Umbilical cord (tissue), 2 donors: ENCODE data around the gene FLRT2. TPM values are rescaled to one million over a fixed set of nuclear protein-coding genes. Genes with fewer than 3 reads are reported as not detected.

Experiments used
- DNase-seq: peaks from one replicate; pipeline ENCODE4 v3.0.0-alpha.2; 2015; ENCODE audit warnings: low spot score
- total RNA-seq: library from RNA; depleted of rRNA; stranded (reverse); fragments of >200 nt; gene quantifications from one replicate; pipeline ENCODE4 v1.2.3, GENCODE V29; 2014; ENCODE audit warnings: low replicate concordance; ENCODE audit not compliant: insufficient read depth

FLRT2 gene
- total RNA-seq, 1 donor from 2014 or later = 59.2 TPM

DNA sequence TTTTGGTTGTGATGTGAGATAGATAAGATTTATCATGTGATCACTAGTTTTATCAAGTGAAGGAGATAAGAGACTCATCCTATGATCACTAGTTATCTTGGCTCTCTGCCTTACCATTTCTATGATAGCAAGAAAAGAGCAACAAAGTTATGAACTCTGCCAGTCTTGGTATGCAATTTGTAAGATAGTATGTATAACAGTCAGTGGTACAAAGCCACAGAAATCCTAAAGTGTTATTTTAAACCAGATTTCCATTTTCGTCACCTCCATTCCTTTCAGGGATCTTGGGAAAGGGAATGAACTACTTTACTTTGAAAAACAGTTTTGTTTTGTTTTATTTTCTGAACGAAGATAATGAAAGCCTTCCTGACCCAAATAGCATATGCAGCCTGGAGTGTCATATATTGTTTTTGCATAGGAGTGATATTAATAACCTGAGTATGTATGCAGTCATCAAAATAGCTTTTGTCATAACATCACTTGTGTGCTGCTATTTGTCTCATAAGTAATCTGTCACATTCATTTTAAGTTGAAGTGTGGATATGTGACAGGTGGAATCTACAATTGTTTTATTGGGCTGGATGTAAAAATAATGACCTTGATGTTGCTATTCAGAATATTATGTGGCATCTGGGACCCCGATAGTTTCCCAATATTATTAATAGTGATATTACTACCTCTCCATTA lies 35.0 kb downstream of the FLRT2 start:
- no peak for DNase-seq

DNA sequence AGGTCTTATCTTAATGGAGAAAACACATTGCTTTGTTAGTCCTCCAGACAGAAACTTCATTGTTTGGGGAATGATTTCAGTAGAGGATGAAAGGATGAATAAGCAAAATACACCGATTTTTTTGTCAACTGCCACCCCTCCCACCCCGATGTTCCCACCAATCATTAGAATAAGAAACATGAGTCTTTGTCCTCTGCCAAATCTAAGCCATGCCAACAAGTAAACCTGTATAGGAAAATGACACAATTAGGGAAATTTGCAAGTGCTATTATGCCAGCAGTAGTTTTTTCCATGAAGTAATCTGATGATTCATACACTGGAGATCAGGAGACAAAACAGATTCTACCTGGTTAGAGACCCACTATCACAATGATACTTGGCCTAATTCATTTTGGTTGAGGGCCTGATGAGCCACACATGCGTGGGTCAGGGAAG lies 35.9 kb downstream of the FLRT2 start:
- DNase-seq = no peak

GRCh38 chr14:85566603-85567002 lies 36.7 kb downstream of the FLRT2 start:
- peak; percentile 71 for DNase-seq

DNA sequence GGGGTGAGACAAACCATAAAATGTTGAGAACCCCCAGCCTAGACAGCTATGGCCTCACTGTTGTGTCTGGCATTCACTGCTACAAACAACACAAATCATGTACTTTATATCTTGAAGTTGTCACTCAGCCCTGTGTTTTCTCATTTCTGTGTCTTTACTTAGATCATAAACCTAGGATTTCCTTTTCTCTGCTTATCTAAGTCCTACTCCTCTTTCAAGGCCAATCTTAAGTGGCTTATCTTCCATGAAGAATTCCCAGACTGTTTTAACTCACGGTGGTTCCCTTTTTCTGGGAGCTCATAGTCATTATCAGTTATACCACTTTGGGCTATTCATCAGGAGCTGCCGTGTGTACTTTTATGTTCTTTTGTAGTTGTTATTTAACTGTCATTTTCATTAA lies 42.1 kb downstream of the FLRT2 start:
- peak; percentile 96 for DNase-seq

GRCh38 chr14:85572845-85573244 lies 42.9 kb downstream of the FLRT2 start:
- peak; percentile 70 for DNase-seq

DNA sequence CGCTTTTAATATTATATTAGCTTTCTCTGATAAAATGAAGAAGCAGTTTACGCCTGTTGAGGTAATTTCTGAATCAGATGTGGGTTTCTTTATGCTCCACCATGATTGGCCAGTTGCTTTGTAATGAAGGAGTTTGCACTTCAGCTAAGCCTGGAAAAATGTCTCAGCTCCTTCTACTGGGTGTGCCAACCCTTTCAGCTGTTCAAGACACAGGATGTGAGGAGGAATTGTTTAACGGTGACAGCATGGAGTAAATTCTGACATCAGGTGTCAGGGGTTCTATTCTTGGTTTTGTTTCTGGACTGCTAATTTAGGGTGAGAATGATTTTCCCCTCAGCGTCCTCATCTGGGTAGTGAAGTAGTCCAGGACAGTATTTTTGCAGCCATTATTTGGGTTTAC lies 43.5 kb downstream of the FLRT2 start:
- DNase-seq = no peak

DNA sequence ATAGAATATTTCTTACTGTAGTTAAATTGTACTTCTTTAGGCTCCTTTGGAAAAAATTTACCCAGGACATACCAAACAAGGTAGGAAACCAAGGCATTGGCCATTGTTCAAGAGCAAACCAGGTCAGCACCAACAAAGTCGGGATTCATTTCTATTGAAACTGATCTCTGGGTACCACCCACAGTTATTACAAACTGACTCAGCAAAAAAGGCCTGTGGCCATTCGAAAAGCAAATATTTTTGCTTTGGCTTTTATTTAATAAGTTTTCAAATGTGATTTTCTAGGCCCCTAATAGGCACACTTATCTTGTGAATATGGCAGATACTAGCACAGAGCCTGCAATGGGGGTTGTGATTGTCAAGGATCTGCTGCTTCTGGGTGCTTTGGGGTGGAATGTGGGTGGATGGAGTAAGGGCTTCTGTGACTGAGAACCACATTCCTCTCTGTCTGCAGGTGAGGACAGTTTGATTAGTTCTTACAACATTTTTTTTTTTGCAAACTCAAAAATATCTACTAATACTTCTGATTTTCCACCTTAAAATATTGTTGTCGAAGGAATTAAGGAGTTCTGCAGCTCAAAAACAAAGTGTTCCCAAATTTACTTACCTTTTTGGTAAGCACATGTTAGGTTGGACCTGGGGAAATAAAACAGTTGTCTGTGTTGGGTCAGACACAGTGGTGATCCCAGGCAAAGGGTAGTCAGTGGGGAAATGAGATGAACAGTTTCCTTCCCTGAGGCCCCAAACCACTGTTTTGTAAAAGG lies 45.1 kb downstream of the FLRT2 start:
- no peak for DNase-seq

- DNase-seq = no peak
Observed at GRCh38 chr14:85575617-85575898, 45.6 kb downstream of the FLRT2 start.

DNA sequence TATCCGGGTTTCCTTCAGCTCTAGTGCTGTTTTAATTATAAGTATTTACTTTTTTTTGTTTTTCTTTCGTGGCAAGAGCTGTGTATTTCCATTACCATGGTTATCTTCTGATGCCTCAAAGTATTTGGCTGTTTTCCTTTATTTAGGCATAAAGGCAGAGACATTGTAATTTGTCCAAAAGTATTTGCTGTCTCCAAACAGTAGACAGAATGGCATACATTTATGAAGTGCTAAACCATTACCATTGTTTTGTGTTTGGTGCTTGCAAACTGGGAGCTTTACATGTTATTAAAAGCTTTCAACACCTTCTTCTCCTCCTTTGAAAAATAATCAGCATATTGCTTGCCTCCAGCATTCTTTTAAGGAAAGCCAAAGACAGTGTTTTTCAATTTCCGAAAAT lies 46.3 kb downstream of the FLRT2 start:
- DNase-seq = no peak

GRCh38 chr14:85576848-85577542 lies 47.1 kb downstream of the FLRT2 start:
- DNase-seq = peak; percentile 48

DNA sequence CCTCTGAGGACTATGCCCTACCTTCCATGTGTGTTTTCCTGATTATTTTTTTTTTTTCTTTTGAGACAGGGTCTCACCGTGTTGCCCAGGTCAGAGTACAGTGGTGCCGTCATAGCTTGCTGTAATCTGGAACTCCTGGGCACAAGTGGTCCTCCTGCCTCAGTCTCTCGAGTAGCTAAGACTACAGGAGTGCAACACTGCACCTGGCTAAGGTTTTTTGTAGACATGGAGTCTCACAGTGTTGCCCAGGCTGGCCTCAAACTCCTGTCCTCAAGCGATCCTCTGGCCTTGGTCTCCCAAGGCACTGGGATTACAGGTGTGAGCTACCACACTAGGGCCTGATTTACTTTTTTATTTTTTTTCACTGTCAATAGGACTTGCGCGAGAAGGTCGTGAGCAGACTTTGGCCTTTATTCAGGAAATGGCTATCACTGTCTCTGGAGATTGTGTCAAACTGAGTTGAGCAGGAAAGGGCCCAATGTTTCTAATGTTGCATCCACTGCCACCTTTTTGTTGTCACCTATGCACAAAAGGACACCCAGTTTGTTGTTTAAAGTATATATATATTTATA lies 47.7 kb downstream of the FLRT2 start:
- DNase-seq = no peak

DNA sequence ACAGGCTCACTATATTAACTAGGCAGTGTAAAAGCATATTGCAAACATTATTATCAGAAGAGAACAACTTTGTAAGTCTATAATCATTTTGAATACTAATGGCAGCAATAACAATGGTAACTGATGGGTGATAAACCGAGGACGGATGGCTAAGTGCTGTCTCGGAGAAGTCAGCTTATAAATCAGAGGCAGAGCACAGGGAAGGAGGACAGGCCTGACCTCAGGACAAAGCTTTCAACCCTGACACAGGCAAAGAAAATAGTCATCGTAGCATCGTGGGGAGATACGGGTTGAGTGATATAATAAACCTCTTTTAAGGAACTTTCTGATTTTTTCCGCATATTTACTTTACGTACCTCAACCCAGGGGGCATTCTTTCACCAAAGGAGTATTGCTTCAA lies 48.4 kb downstream of the FLRT2 start:
- no peak for DNase-seq

GRCh38 chr14:85578930-85579329 lies 49.0 kb downstream of the FLRT2 start:
- peak; percentile 80 for DNase-seq

- peak; percentile 23 for DNase-seq
Observed at GRCh38 chr14:85579942-85580341, 50.0 kb downstream of the FLRT2 start.

- DNase-seq = peak; percentile 61
Observed at GRCh38 chr14:85580536-85581140, 50.7 kb downstream of the FLRT2 start.

DNA sequence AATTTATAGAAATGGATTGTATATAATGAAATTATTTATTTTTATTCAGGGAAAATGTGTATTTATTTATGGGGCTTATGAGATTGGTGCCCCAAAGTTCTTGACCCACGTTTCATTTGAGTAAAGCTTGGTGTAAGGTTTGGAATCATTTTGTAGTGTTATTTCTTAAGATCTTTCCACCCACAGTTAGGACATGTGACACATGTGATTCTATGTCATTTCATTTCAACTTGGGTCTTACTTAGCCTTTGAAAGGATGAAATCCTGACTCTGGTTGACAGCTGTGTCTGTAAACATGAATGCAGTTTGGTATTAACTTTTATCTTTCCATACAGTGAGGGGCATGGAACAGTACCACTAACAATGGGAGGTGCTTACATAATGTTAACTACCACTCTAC lies 51.7 kb downstream of the FLRT2 start:
- DNase-seq = no peak

- DNase-seq = no peak
Observed at GRCh38 chr14:85583380-85583779, 53.4 kb downstream of the FLRT2 start.

DNA sequence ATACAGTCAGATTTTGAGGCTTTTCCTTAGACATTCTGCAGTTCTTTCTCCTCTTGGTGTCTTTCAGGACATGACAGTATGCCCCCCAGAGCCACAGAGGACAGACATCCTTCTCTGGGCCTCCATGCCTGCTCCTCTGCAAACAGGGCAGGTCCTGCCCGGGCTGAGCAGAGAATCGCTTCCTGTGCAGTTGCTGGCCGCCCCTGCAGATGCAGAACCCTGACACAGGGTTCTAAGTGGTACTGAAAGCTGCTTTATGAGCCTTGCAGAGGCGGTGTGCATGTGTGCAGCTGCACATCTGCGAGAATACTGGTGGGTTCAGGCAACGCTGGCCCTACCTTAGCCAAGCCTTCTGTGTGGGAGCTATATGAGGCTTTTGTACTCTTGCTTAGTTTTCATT lies 54.5 kb downstream of the FLRT2 start:
- no peak for DNase-seq

- no peak for DNase-seq
Observed at GRCh38 chr14:85587151-85587711, 57.3 kb downstream of the FLRT2 start.

GRCh38 chr14:85590784-85591183 lies 60.8 kb downstream of the FLRT2 start:
- DNase-seq = no peak

DNA sequence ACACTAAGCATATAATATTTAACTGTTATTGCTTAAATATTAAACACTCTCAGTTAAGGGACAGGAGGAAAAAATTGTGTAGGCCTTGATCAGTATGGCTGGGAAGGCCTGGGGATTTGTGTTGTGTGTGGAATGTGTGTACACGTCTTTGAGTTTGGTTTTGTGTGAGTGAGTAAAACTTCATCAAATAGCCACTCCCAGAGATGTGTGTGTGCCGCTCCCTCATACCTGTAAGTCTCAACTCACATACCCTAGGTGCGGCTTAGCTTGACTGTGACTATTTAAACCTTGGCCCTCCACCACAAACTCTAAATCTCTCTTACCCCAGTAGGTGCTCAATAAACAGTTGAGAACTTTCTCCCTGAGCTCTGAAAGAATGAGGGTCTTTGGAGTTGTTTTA lies 64.3 kb downstream of the FLRT2 start:
- no peak for DNase-seq

DNA sequence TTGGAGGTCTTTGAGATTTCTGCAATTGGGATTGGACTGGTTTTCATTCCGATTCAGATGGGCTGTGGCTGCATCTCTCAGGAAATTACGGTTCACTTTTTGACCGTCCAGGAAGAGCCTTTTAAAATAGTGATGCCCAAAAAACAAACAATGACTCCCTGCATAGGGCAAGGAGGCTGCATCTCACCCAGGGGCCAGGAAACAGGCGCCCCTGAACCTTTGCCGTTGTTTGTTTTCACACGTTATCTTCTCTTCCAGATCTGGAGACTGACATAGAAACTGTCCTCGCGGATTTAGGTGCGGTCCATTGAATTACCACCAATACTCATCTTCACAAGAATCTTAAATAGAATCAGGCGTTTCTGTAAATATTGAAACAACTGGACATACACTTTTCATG lies 66.0 kb downstream of the FLRT2 start:
- DNase-seq = no peak
